Esophagus muscularis mucosa (tissue), 4 donors: Measurements from ENCODE around the gene MCOLN3. TPM values are rescaled to one million over a fixed set of nuclear protein-coding genes. Genes with fewer than 3 reads are reported as not detected.

ENCODE experiments used
- DNase-seq: peaks from one replicate; pipeline ENCODE4 v3.0.0-alpha.2; 2017; ENCODE audit errors: extremely low spot score
- H3K27ac ChIP-seq, 4 donors: fragments of 200-600 bp; sonication (generic); replicated peaks in 1 of 4; 1 replicate in 3 of 4; 2 replicates in 1 of 4; pipeline ENCODE4 v1.5.1; 2016 to 2019; ENCODE audit warnings: mild to moderate bottlenecking in 1 of 4
- H3K27me3 ChIP-seq, 4 donors: fragments of 200-600 bp; sonication (generic); one replicate each; pipeline versions ENCODE4 v1.5.1 to v1.6.0; 2016 to 2019
- H3K36me3 ChIP-seq, 4 donors: fragments of 200-600 bp; sonication (generic); one replicate each; pipeline ENCODE4 v1.5.1; 2016 to 2019
- H3K4me1 ChIP-seq, 4 donors: fragments of 200-600 bp; sonication (generic); one replicate each; pipeline ENCODE4 v1.5.1; 2016 to 2019
- H3K4me3 ChIP-seq, 4 donors: fragments of 200-600 bp; sonication (generic); 1 replicate in 2 of 4; 2 replicates in 2 of 4; pipeline ENCODE4 v1.5.1; 2016 to 2019; ENCODE audit warnings: mild to moderate bottlenecking in 4 of 4, moderate library complexity in 1 of 4
- H3K9me3 ChIP-seq, 4 donors: fragments of 200-600 bp; sonication (generic); 1 replicate in 3 of 4; 2 replicates in 1 of 4; pipeline ENCODE4 v1.5.1; 2016 to 2019
- CTCF ChIP-seq, 3 experiments: fragments of 200-600 bp in 2 of 3; fragments of 450-650 bp in 1 of 3; sonication (generic) in 2 of 3; IDR thresholded peaks; one replicate each; pipeline ENCODE4 v1.5.1; 2017 to 2019; ENCODE audit warnings: antibody characterized with exemption in 3 of 3, mild to moderate bottlenecking in 2 of 3, moderate library complexity in 1 of 3
- EP300 ChIP-seq: sonication (generic); formaldehyde crosslinking; IDR thresholded peaks from one replicate; pipeline ENCODE4 v1.6.1; 2017; ENCODE audit warnings: antibody characterized with exemption
- POLR2A ChIP-seq: fragments of 450-650 bp; IDR thresholded peaks from one replicate; pipeline ENCODE4 v1.6.1; 2017; ENCODE audit warnings: antibody characterized with exemption, moderate library complexity, mild to moderate bottlenecking, low read depth
- POLR2AphosphoS5 ChIP-seq, 2 donors: sonication (generic); formaldehyde crosslinking; IDR thresholded peaks; one replicate each; pipeline ENCODE4 v1.6.1; 2017; ENCODE audit warnings: antibody characterized with exemption in 2 of 2
- WGBS: methylation state at CpG from one replicate; pipeline ENCODE4 v1.1.5; 2018; 5-methylcytosine and 5-hydroxymethylcytosine counted together
- intact Hi-C: fragments of 100-400 bp; cut with DNase I; formaldehyde crosslinking; loops from one replicate; pipeline ENCODE4 v1.15.1; 2023
- total RNA-seq, 4 donors: library from RNA; depleted of rRNA; stranded (reverse); fragments of >200 nt; gene quantifications; one replicate each; pipeline versions ENCODE4 v1.1.0 to v1.2.1, GENCODE V29; 2016

The MCOLN3 gene
- total RNA-seq, 4 donors from 2014 or later, result 0.65 to 2.1 (median 1.0) TPM

- Histone ChIP-seq H3K36me3 (no peaks in the 10 kb centered on the region), H3K4me1 (no peaks in the 10 kb centered on the region), H3K27me3 (no peaks in the 10 kb centered on the region), H3K9me3 (no peaks in the 10 kb centered on the region), H3K4me3 (no peak overlapping the region), H3K27ac (no peak overlapping the region)
- WGBS, result 94% methylated on average over 2 of the region's 2 CpGs
- no peak for DNase-seq
- TF ChIP-seq CTCF (IDR thresholded peaks at IDR 0.05) (no peak), POLR2AphosphoS5 (IDR thresholded peaks at IDR 0.05) (no peak), EP300 (no peak)
- intact Hi-C loops, result no loop called here
These were observed 76.3 kb downstream of the MCOLN3 start for GRCh38 chr1:84971957-84972356.

- Histone ChIP-seq H3K9me3 (no peaks in the 10 kb centered on the region), H3K27ac (no peak overlapping the region), H3K4me3 (no peak overlapping the region), H3K27me3 (no peaks in the 10 kb centered on the region), H3K4me1 (no peaks in the 10 kb centered on the region), H3K36me3 (no peaks in the 10 kb centered on the region)
- over 99% methylated on average over 7 of the region's 7 CpGs for whole genome bisulfite sequencing
- TF ChIP-seq POLR2A (no peak), CTCF (IDR thresholded peaks at IDR 0.05) (no peak), EP300 (no peak)
- DNase-seq, result no peak
- intact Hi-C loops, result no loop called here
These were observed 78.6 kb downstream of the MCOLN3 start for GRCh38 chr1:84969489-84970250.

- Histone ChIP-seq H3K27me3 (no peaks in the 10 kb centered on the region), H3K36me3 (no peaks in the 10 kb centered on the region), H3K4me3 (no peak overlapping the region), H3K4me1 (no peaks in the 10 kb centered on the region), H3K9me3 (no peaks in the 10 kb centered on the region), H3K27ac (no peak overlapping the region)
- TF ChIP-seq CTCF (IDR thresholded peaks at IDR 0.05) (no peak), POLR2A (no peak), EP300 (no peak)
- 91% methylated on average over 3 of the region's 3 CpGs for WGBS
- intact Hi-C loops, result no loop called here
- no peak for DNase-seq
These were observed 79.4 kb downstream of the MCOLN3 start for GRCh38 chr1:84968865-84969264.

- intact Hi-C loops, result no loop called here
- no peak for TF ChIP-seq POLR2A
- no peaks in the 10 kb centered on the region for H3K36me3 ChIP-seq
- no peaks in the 10 kb centered on the region for H3K27me3 ChIP-seq
- no peaks in the 10 kb centered on the region for H3K9me3 ChIP-seq
- H3K4me1 ChIP-seq, result no peaks in the 10 kb centered on the region
- no peak overlapping the region for H3K27ac ChIP-seq
- DNase-seq, result no peak
- WGBS, result 82% methylated on average over 1 of the region's 1 CpG
- H3K4me3 ChIP-seq, result no peak overlapping the region
These were observed 80.2 kb downstream of the MCOLN3 start for GRCh38 chr1:84968101-84968500.

Other genes with a start within 250 kb of the MCOLN3 start
- under 1 TPM in 2 of 4 donors, not detected in 2; 0.19 to 0.33 TPM for gene LPAR3, start 155.3 kb downstream of the MCOLN3 start, total RNA-seq
- under 1 TPM; under 0.01 to 0.83 (median 0.18) TPM for gene MCOLN2, start 51.4 kb downstream of the MCOLN3 start, total RNA-seq
- 100 to 1,000 TPM in 2 of 4 donors, 10 to 100 TPM in 2; 75.5 to 119 (median 99.3) TPM for gene SYDE2, start 152.5 kb upstream of the MCOLN3 start, total RNA-seq
- 10 to 100 TPM; 11.2 to 22.4 (median 15.4) TPM for gene C1orf52, start 211.2 kb upstream of the MCOLN3 start, total RNA-seq
- gene BCL10, start 228.1 kb upstream of the MCOLN3 start, total RNA-seq, result 10 to 100 TPM in 2 of 4 donors, 1 to 10 TPM in 2; 8.7 to 15.1 (median 10.8) TPM